ENCODE measurements around the gene ICE1.
"Not testable (repeated sequence)": the region's sequence is repeated elsewhere in the genome, so short reads cannot be mapped to it uniquely, and the experiment has no call there.

Gene ICE1

GRCh38 chr5:5401095-5401494 lies 21.4 kb upstream of the ICE1 start:
- Histone ChIP-seq H3K9me3 (0 out of 2 replicates have a peak, but pooled peaks cover 7% of the 10 kb centered on the region), H3K27ac (no peak overlapping the region), H4K20me1 (no peaks in the 10 kb centered on the region), H3K27me3 (no peaks in the 10 kb centered on the region), H3K4me1 (no peaks in the 10 kb centered on the region), H3K4me3 (no peak overlapping the region), H3K36me3 (no peaks in the 10 kb centered on the region), H3K9ac (no peak overlapping the region), H3K4me2 (no peak overlapping the region)
- no peak for TF ChIP-seq Cebpa-rat (IDR thresholded peaks at IDR 0.05)

GRCh38 chr5:5403741-5404140 lies 18.7 kb upstream of the ICE1 start:
- Histone ChIP-seq H3K4me3 (no peak overlapping the region), H3K27me3 (no peaks in the 10 kb centered on the region), H3K4me1 (no peaks in the 10 kb centered on the region), H3K9ac (no peak overlapping the region), H3K9me3 (peaks cover 22% of the 10 kb centered on the region), H4K20me1 (no peaks in the 10 kb centered on the region), H3K36me3 (peaks cover 3% of the 10 kb centered on the region; the same call in 1 of the 2 replicates), H3K4me2 (no peak overlapping the region), H3K27ac (no peak overlapping the region)
- no peak for TF ChIP-seq Cebpa-rat (IDR thresholded peaks at IDR 0.05)

- Histone ChIP-seq H3K27me3 (no peaks in the 10 kb centered on the region), H3K4me1 (no peaks in the 10 kb centered on the region), H4K20me1 (no peaks in the 10 kb centered on the region), H3K27ac (no peak overlapping the region), H3K36me3 (peaks cover 8% of the 10 kb centered on the region), H3K4me2 (no peak overlapping the region), H3K4me3 (no peak overlapping the region), H3K9ac (no peak overlapping the region), H3K9me3 (peaks cover 26% of the 10 kb centered on the region)
- no peak for TF ChIP-seq Cebpa-rat (IDR thresholded peaks at IDR 0.05)
These were observed 18.1 kb upstream of the ICE1 start for GRCh38 chr5:5404381-5404780.

GRCh38 chr5:5405441-5405840 lies 17.0 kb upstream of the ICE1 start:
- Histone ChIP-seq H3K36me3 (peaks cover 8% of the 10 kb centered on the region), H3K9ac (no peak overlapping the region), H3K9me3 (peaks cover 32% of the 10 kb centered on the region), H4K20me1 (no peaks in the 10 kb centered on the region), H3K27ac (no peak overlapping the region), H3K4me1 (no peaks in the 10 kb centered on the region), H3K27me3 (no peaks in the 10 kb centered on the region), H3K4me2 (no peak overlapping the region), H3K4me3 (no peak overlapping the region)
- TF ChIP-seq Cebpa-rat (IDR thresholded peaks at IDR 0.05): no peak

GRCh38 chr5:5407924-5408323 lies 14.6 kb upstream of the ICE1 start:
- Histone ChIP-seq H4K20me1 (no peaks in the 10 kb centered on the region), H3K4me1 (no peaks in the 10 kb centered on the region), H3K4me3 (no peak overlapping the region), H3K4me2 (no peak overlapping the region), H3K9ac (no peak overlapping the region), H3K27ac (no peak overlapping the region), H3K27me3 (no peaks in the 10 kb centered on the region), H3K9me3 (peaks cover 50% of the 10 kb centered on the region), H3K36me3 (peaks cover 8% of the 10 kb centered on the region)
- TF ChIP-seq Cebpa-rat (IDR thresholded peaks at IDR 0.05): no peak

- Histone ChIP-seq H3K4me1 (no peaks in the 10 kb centered on the region), H3K9ac (no peak overlapping the region), H3K27ac (no peak overlapping the region), H3K4me3 (no peak overlapping the region; the same call in 1 of the 2 replicates), H3K36me3 (peaks cover 8% of the 10 kb centered on the region), H3K27me3 (no peaks in the 10 kb centered on the region), H4K20me1 (no peaks in the 10 kb centered on the region), H3K4me2 (no peak overlapping the region), H3K9me3 (peaks cover 50% of the 10 kb centered on the region)
- no peak for TF ChIP-seq Cebpa-rat (IDR thresholded peaks at IDR 0.05)
These were observed 13.2 kb upstream of the ICE1 start for GRCh38 chr5:5409151-5409810.

- H3K27ac ChIP-seq, H3K4me2 ChIP-seq, H3K9ac ChIP-seq, H3K4me1 ChIP-seq, H4K20me1 ChIP-seq, H3K36me3 ChIP-seq, H3K27me3 ChIP-seq, H3K4me3 ChIP-seq: not testable (repeated sequence)
- H3K9me3 ChIP-seq: peaks cover 33% of the 10 kb centered on the region
These were observed 8.6 kb upstream of the ICE1 start for GRCh38 chr5:5413856-5414255.

- Histone ChIP-seq H3K36me3 (no peaks in the 10 kb centered on the region), H3K4me2 (no peak overlapping the region), H3K4me1 (peaks cover 9% of the 10 kb centered on the region; the same call in 1 of the 2 replicates), H4K20me1 (no peaks in the 10 kb centered on the region), H3K9ac (no peak overlapping the region), H3K9me3 (peaks cover 22% of the 10 kb centered on the region), H3K27ac (no peak overlapping the region), H3K27me3 (no peaks in the 10 kb centered on the region), H3K4me3 (no peak overlapping the region)
- no peak for TF ChIP-seq Cebpa-rat (IDR thresholded peaks at IDR 0.05)
These were observed 7.5 kb upstream of the ICE1 start for GRCh38 chr5:5414999-5415398.

GRCh38 chr5:5416733-5417132 lies 5.7 kb upstream of the ICE1 start:
- Histone ChIP-seq H3K36me3 (no peaks in the 10 kb centered on the region), H3K27ac (no peak overlapping the region), H3K4me1 (peaks cover 23% of the 10 kb centered on the region), H3K4me3 (no peak overlapping the region), H3K27me3 (no peaks in the 10 kb centered on the region), H3K9me3 (peaks cover 8% of the 10 kb centered on the region; the same call in 1 of the 2 replicates), H3K4me2 (no peak overlapping the region), H4K20me1 (no peaks in the 10 kb centered on the region), H3K9ac (no peak overlapping the region)
- no peak for TF ChIP-seq Cebpa-rat (IDR thresholded peaks at IDR 0.05)

- peaks cover 23% of the 10 kb centered on the region for H3K4me1 ChIP-seq
- peaks cover 5% of the 10 kb centered on the region for H4K20me1 ChIP-seq
- no peak overlapping the region for H3K9ac ChIP-seq
- H3K9me3 ChIP-seq: no peaks in the 10 kb centered on the region
- H3K4me3 ChIP-seq: no peak overlapping the region
- no peaks in the 10 kb centered on the region for H3K36me3 ChIP-seq
- H3K27ac ChIP-seq: no peak overlapping the region
- no peak for TF ChIP-seq Cebpa-rat (IDR thresholded peaks at IDR 0.05)
- no peaks in the 10 kb centered on the region for H3K27me3 ChIP-seq
- H3K4me2 ChIP-seq: peak overlapping the region; percentile 19; the same call in 1 of the 2 replicates
These were observed 4.5 kb upstream of the ICE1 start for GRCh38 chr5:5418006-5418405.

GRCh38 chr5:5418764-5419163 lies 3.7 kb upstream of the ICE1 start:
- Histone ChIP-seq H3K4me2 (no peak overlapping the region; the same call in 1 of the 2 replicates), H3K4me1 (peaks cover 29% of the 10 kb centered on the region), H3K9ac (no peak overlapping the region), H3K27ac (no peak overlapping the region), H4K20me1 (peaks cover 13% of the 10 kb centered on the region), H3K4me3 (no peak overlapping the region), H3K9me3 (no peaks in the 10 kb centered on the region), H3K36me3 (no peaks in the 10 kb centered on the region), H3K27me3 (no peaks in the 10 kb centered on the region)
- no peak for TF ChIP-seq Cebpa-rat (IDR thresholded peaks at IDR 0.05)

Data from BLaER1 (cell line).